SKM-1 treated with dmso at 0.1 percent for 144 hours (cell line): ENCODE results near the gene SLC43A1.

Experiments
- DNase-seq: peaks from one replicate; lab custom pipeline; 2025; ENCODE audit not compliant: unreplicated experiment; lab: John Stamatoyannopoulos, UW

Gene SLC43A1

DNA sequence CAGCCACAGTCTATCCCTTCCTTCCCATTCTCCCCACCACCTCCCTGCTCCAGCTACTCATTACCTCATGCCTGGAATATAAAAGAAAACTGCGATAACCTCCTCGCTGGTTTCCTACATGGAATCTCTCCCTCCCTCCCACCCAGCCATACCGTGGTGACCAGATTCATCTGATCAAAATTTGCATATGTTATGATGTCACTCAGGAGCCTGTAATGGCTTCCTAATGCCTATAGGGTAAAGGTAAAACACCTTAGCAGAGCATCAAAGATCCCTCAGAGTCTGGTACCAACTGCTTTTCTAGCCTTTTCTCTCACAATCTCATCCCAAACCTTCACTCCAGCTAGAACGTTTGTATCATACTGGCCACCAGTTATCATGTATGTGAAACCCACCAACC lies 35.6 kb downstream of the SLC43A1 start:
- DNase-seq = no peak

- no peak for DNase-seq
These were observed 36.4 kb downstream of the SLC43A1 start for GRCh38 chr11:57479021-57479663.

- no peak for DNase-seq
These were observed 37.9 kb downstream of the SLC43A1 start for GRCh38 chr11:57477507-57478189.

- no peak for DNase-seq
These were observed 38.6 kb downstream of the SLC43A1 start for GRCh38 chr11:57476757-57477506.

GRCh38 chr11:57476047-57476756 lies 39.3 kb downstream of the SLC43A1 start:
- no peak for DNase-seq

DNA sequence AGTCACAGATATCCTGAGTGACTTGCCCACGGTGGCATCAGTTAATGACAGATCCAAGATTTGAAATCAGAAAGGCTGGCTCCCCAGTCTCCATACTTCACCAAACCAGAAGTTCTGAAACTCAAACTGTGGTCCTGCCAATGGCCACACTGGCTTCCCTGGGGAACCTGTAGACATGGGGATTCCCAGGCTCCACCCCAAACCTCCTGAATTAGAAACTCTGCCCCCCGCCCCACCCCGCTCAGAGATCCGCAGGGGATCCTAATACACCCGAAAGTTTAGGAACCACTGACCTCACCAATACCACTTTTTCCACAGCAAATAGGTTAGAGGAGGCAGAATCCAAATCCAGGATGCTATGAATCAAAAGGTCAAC lies 39.8 kb downstream of the SLC43A1 start:
- DNase-seq = no peak

DNA sequence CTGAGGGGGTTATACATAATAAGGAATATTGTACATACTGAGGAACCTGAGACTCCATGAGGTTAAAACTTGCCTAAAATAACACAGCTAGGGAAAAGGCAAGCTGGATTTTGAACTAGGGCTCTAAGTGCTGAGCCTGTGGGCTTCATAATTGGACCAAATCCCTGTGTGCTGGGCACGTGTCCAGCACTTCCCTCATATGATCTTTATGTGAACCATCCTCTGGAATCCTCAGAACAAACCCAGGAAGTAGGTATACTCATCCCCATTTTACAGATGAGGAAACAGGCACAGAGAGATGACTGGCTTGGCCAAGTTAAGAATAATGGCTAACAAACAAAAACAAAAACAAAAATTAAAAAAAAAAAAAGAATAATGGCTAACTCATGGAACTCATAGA lies 40.3 kb downstream of the SLC43A1 start:
- no peak for DNase-seq

GRCh38 chr11:57474803-57475115 lies 40.7 kb downstream of the SLC43A1 start:
- no peak for DNase-seq

- DNase-seq = no peak
These were observed 41.3 kb downstream of the SLC43A1 start for GRCh38 chr11:57474017-57474802.

DNA sequence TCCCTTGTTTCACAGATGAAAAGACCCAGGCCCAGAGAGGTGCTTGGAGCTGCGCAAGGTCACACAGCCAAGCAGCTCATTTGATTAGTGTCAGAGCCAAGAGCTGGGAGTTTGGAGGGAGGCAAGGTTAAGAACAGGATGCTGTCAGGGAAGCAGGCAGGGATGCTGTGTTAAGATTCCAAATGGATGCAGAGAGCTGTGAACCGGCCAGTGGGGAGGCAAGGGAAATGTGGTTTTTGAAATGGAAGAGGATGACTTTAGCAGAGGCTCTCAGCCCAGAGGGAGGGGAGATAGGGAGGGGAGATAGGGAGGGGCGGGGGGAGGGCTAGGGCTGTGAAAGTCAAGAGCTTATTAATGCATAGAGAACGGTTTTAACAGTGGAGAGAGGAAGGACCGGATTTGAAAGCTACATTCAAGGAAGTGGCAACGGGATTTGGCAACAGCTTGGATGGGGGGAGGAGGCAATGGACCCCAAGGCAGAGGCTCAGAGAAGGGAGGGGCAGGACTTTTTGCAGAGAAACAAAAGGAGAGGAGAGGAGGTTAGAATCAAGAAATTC lies 42.1 kb downstream of the SLC43A1 start:
- DNase-seq = no peak

GRCh38 chr11:57471496-57471895 lies 44.0 kb downstream of the SLC43A1 start:
- no peak for DNase-seq

- no peak for DNase-seq
These were observed 46.2 kb downstream of the SLC43A1 start for GRCh38 chr11:57469268-57469667.

DNA sequence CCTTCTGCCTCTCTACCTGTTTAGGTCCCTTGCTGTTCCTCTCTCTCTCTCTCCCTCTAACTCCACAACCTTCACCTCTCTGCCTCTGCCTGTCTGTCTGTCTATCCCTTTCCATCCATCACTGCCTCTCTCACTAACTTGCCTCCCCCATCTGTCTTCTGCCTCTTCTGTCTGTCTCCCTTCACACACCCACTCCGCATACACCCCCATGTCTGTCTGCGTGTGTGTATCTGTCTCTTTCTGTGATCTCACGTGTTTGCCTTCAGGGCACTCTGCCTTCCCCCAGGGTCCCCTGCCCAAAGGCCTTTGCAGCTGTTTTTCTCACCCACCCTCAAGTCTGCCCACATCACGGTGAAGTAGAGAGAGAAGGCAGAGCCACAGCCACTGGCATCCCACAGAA lies 47.2 kb downstream of the SLC43A1 start:
- DNase-seq = no peak

DNA sequence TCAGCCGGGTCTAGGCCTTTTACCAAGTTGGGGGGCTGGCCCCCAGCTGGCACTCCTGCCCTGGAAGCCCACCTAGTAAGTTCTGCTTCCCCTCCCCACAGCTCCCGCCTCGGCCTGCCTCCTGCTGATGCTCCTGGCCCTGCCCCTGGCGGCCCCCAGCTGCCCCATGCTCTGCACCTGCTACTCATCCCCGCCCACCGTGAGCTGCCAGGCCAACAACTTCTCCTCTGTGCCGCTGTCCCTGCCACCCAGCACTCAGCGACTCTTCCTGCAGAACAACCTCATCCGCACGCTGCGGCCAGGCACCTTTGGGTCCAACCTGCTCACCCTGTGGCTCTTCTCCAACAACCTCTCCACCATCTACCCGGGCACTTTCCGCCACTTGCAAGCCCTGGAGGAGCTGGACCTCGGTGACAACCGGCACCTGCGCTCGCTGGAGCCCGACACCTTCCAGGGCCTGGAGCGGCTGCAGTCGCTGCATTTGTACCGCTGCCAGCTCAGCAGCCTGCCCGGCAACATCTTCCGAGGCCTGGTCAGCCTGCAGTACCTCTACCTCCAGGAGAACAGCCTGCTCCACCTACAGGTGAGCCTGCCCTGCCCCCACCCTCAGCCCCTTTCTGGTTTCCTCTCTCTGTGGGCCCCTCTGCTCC lies 47.9 kb downstream of the SLC43A1 start:
- no peak for DNase-seq

- DNase-seq = no peak
These were observed 48.8 kb downstream of the SLC43A1 start for GRCh38 chr11:57466680-57467079.

DNA sequence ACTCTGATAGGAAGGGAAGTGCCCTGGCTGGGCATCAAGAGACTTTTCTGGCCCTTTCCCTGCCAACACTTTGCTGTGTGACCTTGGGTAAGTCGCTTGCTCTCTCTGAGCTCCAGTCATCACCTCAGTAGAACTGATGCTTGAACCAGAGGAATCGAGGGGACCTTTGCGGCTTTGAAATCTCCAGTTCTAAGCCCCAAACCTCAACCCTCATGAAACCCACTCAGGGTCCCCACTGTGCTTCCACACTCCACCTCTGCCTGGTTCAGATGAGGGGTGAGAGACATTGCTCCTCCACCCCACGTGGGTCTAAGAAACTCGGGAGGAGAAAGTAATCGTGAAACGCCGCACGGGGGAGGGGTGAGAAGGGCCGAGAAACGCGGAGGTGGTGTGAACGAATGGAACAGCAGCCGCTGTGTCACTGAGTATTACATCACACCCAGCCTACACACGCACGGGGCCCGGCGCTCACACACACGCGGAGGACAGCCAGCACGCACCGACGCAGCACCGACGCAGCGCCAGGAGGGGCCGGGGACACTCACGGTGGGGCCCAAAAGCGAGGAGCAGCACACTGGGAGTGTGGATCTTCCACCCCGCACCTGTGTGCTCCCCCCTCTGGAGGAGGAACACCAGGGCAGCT lies 50.8 kb downstream of the SLC43A1 start:
- DNase-seq = no peak

GRCh38 chr11:57463671-57464538 lies 51.6 kb downstream of the SLC43A1 start:
- no peak for DNase-seq

DNA sequence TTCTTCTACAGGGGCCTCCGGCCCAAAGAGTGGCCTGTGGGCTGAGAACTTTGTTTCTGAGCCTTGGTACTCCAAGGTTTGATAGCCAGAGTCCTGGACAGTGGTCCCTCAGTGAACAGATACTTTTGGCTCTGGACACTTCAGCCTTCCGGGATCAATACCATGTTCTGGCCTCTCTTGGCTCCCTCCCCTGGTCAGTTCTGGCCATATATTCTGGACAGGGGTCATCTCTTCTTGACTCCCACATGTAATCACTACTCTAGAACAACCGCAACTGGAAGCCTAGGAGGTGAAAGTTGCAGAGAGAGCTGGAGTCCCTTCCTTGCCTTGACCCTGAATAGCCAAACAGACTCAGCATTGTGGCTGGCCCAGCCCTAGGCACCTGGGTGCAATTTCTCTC lies 52.9 kb downstream of the SLC43A1 start:
- no peak for DNase-seq
